Esophagus squamous epithelium (tissue), 4 donors: ENCODE data around the gene DUSP22.

Experiments
- CTCF ChIP-seq, 6 experiments: fragments of 450-650 bp in 4 of 6; fragments of 200-600 bp in 2 of 6; sonication (generic) in 2 of 6; IDR thresholded peaks; one replicate each; pipeline ENCODE4 v1.5.1; 2016 to 2019; ENCODE audit warnings: antibody characterized with exemption in 6 of 6, mild to moderate bottlenecking in 4 of 6, moderate library complexity in 4 of 6
- POLR2A ChIP-seq, 4 donors: fragments of 450-650 bp; IDR thresholded peaks; one replicate each; pipeline ENCODE4 v1.6.1; 2017; ENCODE audit warnings: antibody characterized with exemption in 4 of 4, mild to moderate bottlenecking in 4 of 4, moderate library complexity in 3 of 4

- TF ChIP-seq CTCF (IDR thresholded peaks at IDR 0.05) (no peak), POLR2A (IDR thresholded peaks at IDR 0.05) (no peak)
Measured at GRCh38 chr6:395432-396125, 103.3 kb downstream of the DUSP22 start.
